Measurements from ENCODE around the gene NCS1.

NCS1 gene

DNA sequence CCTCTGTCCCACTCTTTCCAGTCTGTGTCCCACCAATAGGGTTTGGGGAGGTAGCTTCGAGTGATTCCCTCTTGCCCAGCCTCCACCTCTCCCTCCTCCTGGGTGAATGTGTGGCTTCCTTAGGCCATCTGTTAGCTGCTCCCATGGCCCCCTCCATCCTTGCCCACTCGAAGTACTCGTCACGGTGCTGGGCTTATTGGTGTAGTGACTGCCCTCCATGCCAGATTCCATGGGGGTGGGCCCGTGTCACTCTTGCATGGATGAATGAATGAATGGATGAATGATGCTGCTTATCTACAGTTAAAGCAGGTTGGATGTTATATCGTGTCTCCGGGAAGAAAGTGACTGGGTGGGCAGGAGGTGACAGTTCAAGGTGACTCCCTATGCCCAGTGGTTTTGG is 112.5 kb downstream of the NCS1 start:
- DNase-seq (ENCODE audit: low read depth in 3 of 3, low spot score in 1 of 3), result no peak

DNA sequence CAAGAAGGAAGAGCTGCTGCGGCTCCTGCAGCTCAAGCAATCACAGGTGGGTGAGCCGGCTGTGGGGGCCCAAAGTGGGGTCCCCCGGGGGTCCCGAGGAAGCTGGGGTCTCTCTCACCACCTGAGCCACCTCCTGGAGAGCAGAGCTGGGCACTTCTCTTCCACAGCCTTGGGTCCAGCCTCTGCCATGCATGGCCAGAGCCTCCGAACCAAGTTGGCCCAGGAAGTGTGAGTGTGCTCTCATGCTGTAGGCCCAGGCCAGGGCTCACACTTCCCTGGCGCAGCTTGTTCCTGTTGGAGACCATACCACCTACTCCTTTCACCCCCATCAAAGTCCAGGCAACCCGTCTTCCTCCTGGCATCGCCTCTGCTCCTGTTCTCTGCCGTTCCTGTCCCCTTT is 113.1 kb downstream of the NCS1 start:
- no peak for DNase-seq (ENCODE audit: low read depth in 3 of 3, low spot score in 1 of 3)

DNA sequence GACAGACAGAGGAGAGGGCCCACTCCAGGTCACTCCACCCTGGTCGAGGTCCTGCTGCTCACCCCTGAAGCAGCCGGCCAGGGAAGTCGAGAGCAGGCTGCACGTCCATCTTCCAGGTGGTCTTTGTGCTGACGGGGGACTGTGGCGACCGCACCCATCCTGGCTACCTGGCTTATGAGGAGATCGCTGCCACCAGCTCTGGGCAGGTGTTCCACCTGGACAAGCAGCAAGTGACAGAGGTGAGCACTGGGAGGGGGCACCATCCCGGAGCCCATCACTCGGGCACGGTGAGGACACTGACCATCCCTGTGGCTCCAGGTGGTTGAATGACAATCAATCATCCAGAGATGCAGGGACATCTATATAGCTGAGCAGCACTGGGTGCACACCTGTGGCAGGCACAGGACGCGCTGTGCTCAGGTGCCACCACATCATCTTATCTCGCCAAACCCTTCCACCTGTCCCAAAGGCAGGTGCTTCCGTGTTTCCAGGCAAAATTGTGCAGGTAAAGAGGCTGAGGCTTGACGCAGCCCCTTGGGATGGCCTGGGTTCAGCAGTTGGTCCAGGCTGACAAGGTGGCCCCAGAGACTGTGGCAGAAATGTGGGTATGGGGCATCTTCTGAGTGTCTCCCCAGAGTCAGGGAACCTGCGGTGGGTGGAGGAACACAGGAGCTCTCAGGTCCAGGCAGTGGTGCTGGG is 114.0 kb downstream of the NCS1 start:
- no peak for DNase-seq (ENCODE audit: low read depth in 3 of 3, low spot score in 1 of 3)
